Aorta (tissue), 5 donors: ENCODE measurements around the gene CDC27. TPM values are rescaled to one million over a fixed set of nuclear protein-coding genes. Genes with fewer than 3 reads are reported as not detected.

Experiments used
- ATAC-seq: fragments of 200-7000 bp; cut with Tn5 transposase; one replicate; pipeline ENCODE4 v1.9.1; 2022; ENCODE audit warnings: moderate library complexity; ENCODE audit not compliant: low FRiP score
- DNase-seq, 2 donors: peaks; one replicate each; pipeline ENCODE4 v3.0.0-alpha.2; 2020
- H3K27ac ChIP-seq, 2 donors: one replicate each; pipeline ENCODE4 v1.5.1; 2013; ENCODE audit warnings: low read length in 2 of 2, mild to moderate bottlenecking in 2 of 2, moderate library complexity in 2 of 2, control low read depth in 1 of 2, inconsistent platforms in 1 of 2, low read depth in 1 of 2
- H3K27me3 ChIP-seq, 2 donors: one replicate each; pipeline ENCODE4 v1.6.1; 2013; ENCODE audit warnings: control low read depth in 1 of 2, low read length in 1 of 2, mild to moderate bottlenecking in 1 of 2, moderate library complexity in 1 of 2; ENCODE audit not compliant: insufficient read depth in 2 of 2, control insufficient read depth in 1 of 2
- H3K36me3 ChIP-seq, 2 donors: one replicate each; pipeline ENCODE4 v1.6.1; 2013; ENCODE audit warnings: control low read depth in 1 of 2, low read length in 1 of 2, mild to moderate bottlenecking in 1 of 2; ENCODE audit not compliant: insufficient read depth in 2 of 2, control insufficient read depth in 1 of 2
- H3K4me1 ChIP-seq, 2 donors: one replicate each; pipeline ENCODE4 v1.6.1; 2013; ENCODE audit warnings: low read length in 2 of 2, control low read depth in 1 of 2, mild to moderate bottlenecking in 1 of 2, moderate library complexity in 1 of 2; ENCODE audit not compliant: insufficient read depth in 2 of 2, control insufficient read depth in 1 of 2
- H3K4me3 ChIP-seq, 2 donors: one replicate each; pipeline ENCODE4 v1.5.1; 2013; ENCODE audit warnings: low read length in 2 of 2, control low read depth in 1 of 2, mild to moderate bottlenecking in 1 of 2
- H3K9me3 ChIP-seq: one replicate; pipeline ENCODE4 v1.6.1; 2013; ENCODE audit warnings: mild to moderate bottlenecking, low read length; ENCODE audit not compliant: control insufficient read depth
- WGBS, 2 donors: extraction: QIAGEN DNeasy Blood & Tissue Kit; methylation state at CpG; one replicate each; pipeline ENCODE4 v1.1.7; 2013; 5-methylcytosine and 5-hydroxymethylcytosine counted together
- intact Hi-C, 2 donors: fragments of 100-400 bp; cut with DNase I; formaldehyde crosslinking; loops; one replicate each; pipeline versions ENCODE4 v1.14.2 to v1.15.0; 2022
- polyA plus RNA-seq, 2 donors: library from polyadenylated mRNA; stranded (reverse); fragments of 200-250 nt; gene quantifications; one replicate each; pipeline ENCODE4 v1.2.3, GENCODE V29; 2013
- total RNA-seq, 2 donors: library from RNA; stranded (reverse); fragmentation: NEBNext Ultra II Directional; extraction: Animal tissue kit (Norgen Biotek cat#: 25700); gene quantifications; one replicate each; pipeline ENCODE4 v1.2.1, GENCODE V29; 2021
- donor health status: healthy with polysubstance abuse.
- donor health status: Bipolar disorder and iron deficiency.
- donor health status: DM: no; HTN: no; CAD: no.
- donor health status: DM: no; HTN: no; CAD: no.
- donor health status: DM: yes; HTN: yes; CAD: no.

CDC27 gene
- total and polyA plus RNA-seq, 4 donors: 12.1 to 123 (median 66.3) TPM

DNA sequence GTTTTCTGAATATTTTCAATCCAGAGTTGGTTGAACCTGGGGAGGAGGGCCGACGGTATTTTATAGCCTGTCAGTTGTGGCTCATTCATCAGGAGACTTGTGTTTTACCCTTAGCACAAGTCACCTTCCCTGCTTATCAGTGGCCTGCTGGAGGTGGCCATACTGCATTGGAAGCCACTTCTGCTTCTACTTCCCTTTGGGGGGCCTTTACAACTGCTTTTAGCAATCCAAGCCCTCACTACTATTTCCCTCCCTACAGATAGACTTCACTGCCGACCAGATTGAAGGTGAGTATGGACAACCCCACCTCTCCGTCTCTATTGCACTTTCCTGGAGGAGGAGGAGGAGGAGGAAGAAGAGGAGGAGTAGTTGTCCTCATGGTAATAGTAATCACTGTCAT lies 24.4 kb upstream of the CDC27 start:
- Histone ChIP-seq H3K27ac (no peak overlapping the region), H3K36me3 (no peaks in the 10 kb centered on the region), H3K4me1 (no peaks in the 10 kb centered on the region), H3K27me3 (no peaks in the 10 kb centered on the region), H3K4me3 (no peak overlapping the region), H3K9me3 (no peaks in the 10 kb centered on the region)
- intact Hi-C loops: no loop called here
- ATAC-seq (no peak), DNase-seq (no peak)
- 83 to 89% methylated on average over 4 of the region's 4 CpGs for WGBS, 2 donors

- H3K36me3 ChIP-seq: no peaks in the 10 kb centered on the region
- no peak overlapping the region for H3K27ac ChIP-seq
- no peaks in the 10 kb centered on the region for H3K27me3 ChIP-seq
- ATAC-seq: no peak
- intact Hi-C loops: no loop called here
- H3K4me1 ChIP-seq: no peaks in the 10 kb centered on the region
- no peak overlapping the region for H3K4me3 ChIP-seq
- H3K9me3 ChIP-seq: no peaks in the 10 kb centered on the region
- DNase-seq: no peak
- 87 to 92% methylated on average over 2 of the region's 2 CpGs for WGBS, 2 donors
Observed at GRCh38 chr17:47212458-47212857, 23.4 kb upstream of the CDC27 start.

DNA sequence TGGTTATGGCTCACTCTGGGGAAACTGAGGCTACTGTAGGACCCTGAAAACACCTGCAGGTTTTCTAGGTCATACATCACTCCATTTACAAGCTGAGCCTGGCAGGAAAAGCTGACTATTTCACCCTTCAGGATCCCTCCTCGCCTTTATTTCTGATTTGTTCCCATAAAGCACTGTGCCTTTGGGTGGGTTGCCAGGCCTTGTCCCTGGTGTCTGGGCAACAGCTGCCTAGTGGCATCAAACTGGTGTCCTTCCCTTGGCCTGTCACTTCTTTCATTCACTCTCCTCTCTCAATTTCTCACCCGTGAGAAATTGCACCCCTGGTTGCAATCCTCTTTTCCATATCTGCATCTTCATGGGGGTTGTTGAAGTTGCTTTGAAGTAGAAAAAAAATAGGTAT lies 21.7 kb upstream of the CDC27 start:
- H3K27ac ChIP-seq: no peak overlapping the region
- DNase-seq (no peak), ATAC-seq (no peak)
- intact Hi-C loops: no loop called here
- no peak overlapping the region for H3K4me3 ChIP-seq
- no peaks in the 10 kb centered on the region for H3K9me3 ChIP-seq
- H3K4me1 ChIP-seq: no peaks in the 10 kb centered on the region
- H3K36me3 ChIP-seq: no peaks in the 10 kb centered on the region
- WGBS, 2 donors: 83 to 91% methylated on average over 2 of the region's 2 CpGs
- H3K27me3 ChIP-seq: no peaks in the 10 kb centered on the region

DNA sequence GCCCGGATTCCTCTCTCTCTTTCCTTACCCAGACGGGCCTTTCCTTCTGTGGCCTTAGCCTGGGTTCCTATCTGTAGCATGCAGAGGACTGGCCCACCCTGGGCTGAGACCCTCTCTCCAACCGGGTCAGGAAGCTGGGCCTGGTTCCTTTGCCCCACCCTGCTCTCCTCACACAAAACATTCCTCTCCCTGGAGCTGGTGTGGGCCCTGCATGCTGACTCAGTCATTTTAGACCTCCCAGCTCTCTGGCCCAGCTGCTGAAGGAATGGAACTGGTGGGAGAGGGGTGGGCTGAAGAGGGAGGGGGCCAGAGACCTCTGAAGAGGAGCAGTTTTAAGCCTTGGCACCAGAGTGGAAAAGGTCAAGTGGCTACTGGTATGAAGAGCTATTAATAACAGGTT lies 21.0 kb upstream of the CDC27 start:
- intact Hi-C loops: no loop called here
- Histone ChIP-seq H3K4me3 (no peak overlapping the region), H3K27ac (no peak overlapping the region), H3K4me1 (no peaks in the 10 kb centered on the region), H3K36me3 (no peaks in the 10 kb centered on the region), H3K9me3 (no peaks in the 10 kb centered on the region), H3K27me3 (no peaks in the 10 kb centered on the region)
- DNase-seq (no peak), ATAC-seq (no peak)
- WGBS, 2 donors: 46 to 64% methylated on average over 3 of the region's 3 CpGs

DNA sequence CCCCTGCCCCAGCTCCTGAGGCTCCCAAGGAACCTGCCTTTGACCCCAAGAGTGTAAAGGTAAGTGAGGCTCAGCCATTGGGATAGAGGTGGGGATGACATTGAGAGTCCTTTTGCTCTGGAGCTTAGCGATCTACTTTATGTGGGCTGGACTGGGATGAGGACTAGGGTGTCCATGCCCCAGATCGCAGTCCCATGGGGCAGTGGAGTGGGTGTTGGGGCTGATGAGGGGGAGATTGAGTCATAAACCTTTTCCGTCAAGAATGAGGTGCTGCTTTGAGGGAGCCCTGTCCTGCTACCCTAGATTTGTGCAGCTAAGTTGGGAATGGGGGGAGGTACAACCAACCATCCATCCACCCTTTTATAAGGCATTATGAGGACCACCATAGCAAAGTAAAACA lies 20.4 kb upstream of the CDC27 start:
- no peaks in the 10 kb centered on the region for H3K9me3 ChIP-seq
- DNase-seq: no peak
- no peak overlapping the region for H3K27ac ChIP-seq
- H3K4me3 ChIP-seq: no peak overlapping the region
- no peak for ATAC-seq
- intact Hi-C loops: no loop called here
- no peaks in the 10 kb centered on the region for H3K4me1 ChIP-seq
- no peaks in the 10 kb centered on the region for H3K27me3 ChIP-seq
- H3K36me3 ChIP-seq: no peaks in the 10 kb centered on the region
- 98% methylated on average over 3 of the region's 3 CpGs for WGBS, 2 donors

- DNase-seq (no peak), ATAC-seq (no peak)
- Histone ChIP-seq H3K27ac (no peak within 1 kb of the TSS), H3K9me3 (no peaks in the 10 kb centered on the region), H3K36me3 (no peaks in the 10 kb centered on the region), H3K4me3 (no peak within 1 kb of the TSS), H3K27me3 (no peaks in the 10 kb centered on the region), H3K4me1 (no peaks in the 10 kb centered on the region)
- intact Hi-C loops: no loop called here
- 84 to 88% methylated on average over 6 of the region's 6 CpGs for WGBS, 2 donors
Observed at GRCh38 chr17:47208744-47209488, 19.8 kb upstream of the CDC27 start, which contains the start of gene MYL4. MYL4 (plus strand) TSS chr17:47209348; CDS start chr17:47209423, 75 bp downstream.

DNA sequence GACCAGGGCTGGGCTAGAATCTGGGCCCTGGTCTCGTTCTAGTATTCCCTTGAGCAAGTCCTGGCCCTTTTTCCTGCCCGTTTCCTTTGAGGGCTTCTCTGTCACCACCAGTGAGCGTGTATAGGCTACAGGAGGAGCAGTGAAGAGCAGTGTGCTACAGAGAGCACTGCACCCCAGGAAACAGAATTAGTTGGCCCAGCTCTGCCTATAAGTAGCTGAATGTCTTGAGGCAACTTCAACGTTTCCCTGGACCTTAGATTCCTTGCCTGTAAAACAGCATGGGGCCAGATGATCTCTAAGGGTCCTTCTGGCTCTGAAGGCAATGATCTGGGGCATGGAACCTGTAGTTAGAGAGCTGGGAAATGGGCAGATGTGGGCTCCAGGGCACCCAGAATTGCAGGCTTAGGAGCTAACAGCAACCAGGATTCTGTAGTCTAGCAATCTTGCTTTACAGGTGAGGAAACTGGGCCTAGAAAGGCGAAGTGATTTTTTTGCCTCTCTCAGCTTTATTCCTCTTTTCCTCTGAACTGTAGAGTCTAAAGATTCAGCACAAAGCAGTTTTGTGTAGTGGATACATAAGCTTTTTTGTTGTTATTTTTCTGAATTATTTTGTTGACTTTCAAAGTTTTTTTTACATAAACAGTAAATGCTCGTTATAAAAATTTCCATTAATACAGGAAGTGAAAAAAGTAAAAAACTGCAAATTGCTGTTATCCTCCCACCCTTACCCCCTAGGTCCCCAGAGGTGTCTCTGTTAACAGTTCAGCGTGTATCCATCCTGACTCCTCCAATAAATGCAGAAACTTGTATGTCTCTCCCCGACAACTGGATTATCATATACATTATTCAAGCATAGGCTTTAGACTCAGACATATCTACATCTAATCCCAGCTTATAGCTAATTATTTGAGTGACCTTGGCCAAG lies 18.3 kb upstream of the CDC27 start:
- Histone ChIP-seq H3K9me3 (no peaks in the 10 kb centered on the region), H3K27me3 (no peaks in the 10 kb centered on the region), H3K36me3 (no peaks in the 10 kb centered on the region), H3K4me3 (no peak overlapping the region), H3K27ac (no peak overlapping the region), H3K4me1 (no peaks in the 10 kb centered on the region)
- 90 to 92% methylated on average over 8 of the region's 8 CpGs for WGBS, 2 donors
- intact Hi-C loops: no loop called here
- DNase-seq: no peak
- ATAC-seq: no peak

DNA sequence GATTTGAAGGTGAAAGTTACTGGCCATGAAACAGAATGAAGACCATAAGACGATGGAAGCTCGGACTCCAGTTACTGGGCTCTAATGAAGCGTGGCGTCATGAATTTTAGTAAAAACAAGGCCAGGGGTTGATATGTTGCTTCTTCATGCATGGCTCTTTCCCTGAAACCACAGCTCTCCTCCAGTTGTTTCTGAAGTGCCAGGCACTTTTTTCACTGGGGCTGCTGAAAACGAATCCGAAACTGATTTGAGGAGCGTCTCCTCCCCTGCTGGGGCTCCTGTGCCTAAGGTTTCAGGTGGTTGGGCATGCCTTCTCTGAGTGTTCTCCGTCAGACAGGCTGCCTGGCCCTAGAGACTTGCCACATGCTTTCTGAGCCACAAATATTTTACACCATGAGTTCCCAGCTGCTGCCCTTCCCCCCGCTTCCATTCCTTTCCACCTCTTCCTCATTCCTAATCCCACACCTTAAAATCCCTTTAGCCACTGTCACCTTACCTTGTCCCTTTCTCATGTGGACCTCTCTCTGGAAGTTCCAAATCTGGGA lies 16.4 kb upstream of the CDC27 start:
- DNase-seq (peak in 1 of 2 donors; percentile 68), ATAC-seq (peak; percentile 26)
- Histone ChIP-seq H3K27ac (peak overlapping the region; percentile 33 to 77), H3K9me3 (no peaks in the 10 kb centered on the region), H3K4me1 (no peaks in the 10 kb centered on the region), H3K27me3 (no peaks in the 10 kb centered on the region), H3K36me3 (no peaks in the 10 kb centered on the region), H3K4me3 (no peak overlapping the region)
- intact Hi-C loops: no loop called here
- WGBS, 2 donors: 37 to 48% methylated on average over 9 of the region's 9 CpGs
